Measurements from ENCODE around the gene TMEM87B.

The TMEM87B gene

DNA sequence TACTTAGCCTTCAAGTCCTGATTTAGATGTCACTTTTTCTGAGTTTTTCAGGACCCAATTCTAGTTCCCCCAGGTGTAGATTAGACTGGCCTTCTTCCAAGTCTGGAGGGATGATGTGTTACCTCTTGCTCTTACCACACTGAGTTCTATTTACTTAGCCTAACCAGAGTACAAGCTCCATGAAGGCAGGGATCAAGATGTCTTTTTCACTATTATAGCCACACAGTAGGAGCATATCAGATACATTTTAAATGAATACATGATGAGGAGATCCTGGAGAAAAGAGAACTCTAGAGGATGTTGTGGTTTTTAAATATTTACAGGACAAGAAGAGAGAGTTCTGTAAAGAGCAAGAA is 30.3 kb downstream of the TMEM87B start:
- Histone ChIP-seq H3K36me3 (ENCODE audit: insufficient read depth, low read length) (peaks cover 87% of the 10 kb centered on the region), H3F3A (ENCODE audit: insufficient read depth, low read length) (no peaks in the 10 kb centered on the region), H3K9me3 (ENCODE audit: low read length) (no peaks in the 10 kb centered on the region), H3K79me2 (ENCODE audit: insufficient read depth, low read length) (no peaks in the 10 kb centered on the region), H3K4me1 (ENCODE audit: insufficient read depth, low read length, severe bottlenecking) (peaks cover 20% of the 10 kb centered on the region), H4K20me1 (ENCODE audit: insufficient read depth, low read length) (no peaks in the 10 kb centered on the region), H3K4me3 (ENCODE audit: low read depth, low read length, poor library complexity, severe bottlenecking) (no peak overlapping the region), H3K4me2 (ENCODE audit: low read length) (no peak overlapping the region), H3K9ac (ENCODE audit: low read length) (no peak overlapping the region), H2AFZ (ENCODE audit: low read length) (no peak overlapping the region), H3K27ac (ENCODE audit: low read depth, low read length, poor library complexity, severe bottlenecking) (no peak overlapping the region), H3K27me3 (ENCODE audit: insufficient read depth, low read length) (no peaks in the 10 kb centered on the region), H3K9me2 (ENCODE audit: low read depth, low read length) (no peaks in the 10 kb centered on the region)
- TF ChIP-seq EZH2 (IDR thresholded peaks at IDR 0.05; ENCODE audit: borderline replicate concordance, low read length) (no peak), CTCF (IDR thresholded peaks at IDR 0.05; ENCODE audit: low read length) (no peak)

DNA sequence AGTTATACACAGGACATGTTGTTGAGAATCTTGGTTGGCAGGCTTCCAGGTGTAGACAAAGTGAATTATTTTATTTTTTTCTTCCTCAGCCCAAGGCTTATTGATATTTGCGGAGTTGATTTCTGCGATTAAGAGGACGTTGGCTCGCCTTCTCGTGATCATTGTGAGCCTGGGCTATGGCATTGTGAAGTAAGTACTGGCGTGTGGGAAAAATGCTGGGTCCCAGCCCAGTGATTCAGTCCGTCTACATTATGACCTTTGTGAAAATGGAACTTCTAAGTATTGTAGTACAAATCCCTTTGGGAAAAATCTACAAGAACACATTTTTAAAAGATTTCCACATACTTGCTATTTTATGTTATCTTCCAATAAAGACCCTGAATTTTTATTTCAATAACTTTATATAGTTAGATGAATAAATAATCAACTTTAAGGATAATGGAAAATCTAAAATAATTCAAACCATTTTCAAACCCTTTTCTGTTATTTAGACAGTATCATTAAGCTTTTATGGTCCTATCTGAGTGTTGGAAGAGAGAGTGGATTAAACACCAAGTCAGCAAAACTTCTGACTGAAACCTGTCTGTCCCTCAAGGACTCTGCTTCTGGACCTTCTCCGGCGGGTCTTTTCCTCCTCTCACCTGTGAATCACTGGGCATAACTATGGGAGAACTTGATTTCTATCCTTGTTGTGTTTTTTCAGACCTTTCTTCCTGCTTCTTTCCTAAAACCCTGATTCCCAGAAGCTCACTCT is 31.0 kb downstream of the TMEM87B start:
- Histone ChIP-seq H3F3A (ENCODE audit: insufficient read depth, low read length) (no peaks in the 10 kb centered on the region), H3K4me2 (ENCODE audit: low read length) (no peak overlapping the region), H3K27ac (ENCODE audit: low read depth, low read length, poor library complexity, severe bottlenecking) (peak overlapping the region; percentile 77), H4K20me1 (ENCODE audit: insufficient read depth, low read length) (no peaks in the 10 kb centered on the region), H3K9me3 (ENCODE audit: low read length) (no peaks in the 10 kb centered on the region), H3K79me2 (ENCODE audit: insufficient read depth, low read length) (no peaks in the 10 kb centered on the region), H3K9me2 (ENCODE audit: low read depth, low read length) (no peaks in the 10 kb centered on the region), H3K4me1 (ENCODE audit: insufficient read depth, low read length, severe bottlenecking) (peaks cover 20% of the 10 kb centered on the region), H3K4me3 (ENCODE audit: low read depth, low read length, poor library complexity, severe bottlenecking) (no peak overlapping the region), H3K36me3 (ENCODE audit: insufficient read depth, low read length) (peaks cover 85% of the 10 kb centered on the region), H3K9ac (ENCODE audit: low read length) (no peak overlapping the region), H2AFZ (ENCODE audit: low read length) (no peak overlapping the region), H3K27me3 (ENCODE audit: insufficient read depth, low read length) (no peaks in the 10 kb centered on the region)
- TF ChIP-seq CTCF (IDR thresholded peaks at IDR 0.05; ENCODE audit: low read length) (no peak), EZH2 (IDR thresholded peaks at IDR 0.05; ENCODE audit: borderline replicate concordance, low read length) (no peak)

GRCh38 chr2:112087346-112088020 is 32.4 kb downstream of the TMEM87B start:
- no peak for TF ChIP-seq CTCF (IDR thresholded peaks at IDR 0.05; ENCODE audit: low read length)
- no peak for TF ChIP-seq EZH2 (IDR thresholded peaks at IDR 0.05; ENCODE audit: borderline replicate concordance, low read length)
- Histone ChIP-seq H3K27ac (ENCODE audit: low read depth, low read length, poor library complexity, severe bottlenecking) (peak overlapping the region; percentile 77), H3K27me3 (ENCODE audit: insufficient read depth, low read length) (no peaks in the 10 kb centered on the region), H3K36me3 (ENCODE audit: insufficient read depth, low read length) (peaks cover 77% of the 10 kb centered on the region), H4K20me1 (ENCODE audit: insufficient read depth, low read length) (no peaks in the 10 kb centered on the region), H3K4me1 (ENCODE audit: insufficient read depth, low read length, severe bottlenecking) (peaks cover 20% of the 10 kb centered on the region), H3K9ac (ENCODE audit: low read length) (peak overlapping the region; percentile 26; the same call in 1 of the 2 replicates), H3K4me2 (ENCODE audit: low read length) (peak overlapping the region; percentile 26; the same call in 1 of the 2 replicates), H3K9me2 (ENCODE audit: low read depth, low read length) (no peaks in the 10 kb centered on the region), H3K9me3 (ENCODE audit: low read length) (no peaks in the 10 kb centered on the region), H3F3A (ENCODE audit: insufficient read depth, low read length) (no peaks in the 10 kb centered on the region), H2AFZ (ENCODE audit: low read length) (no peak overlapping the region), H3K4me3 (ENCODE audit: low read depth, low read length, poor library complexity, severe bottlenecking) (no peak overlapping the region), H3K79me2 (ENCODE audit: insufficient read depth, low read length) (no peaks in the 10 kb centered on the region)
